Measurements from ENCODE around the gene ANKS1A.

Gene ANKS1A

DNA sequence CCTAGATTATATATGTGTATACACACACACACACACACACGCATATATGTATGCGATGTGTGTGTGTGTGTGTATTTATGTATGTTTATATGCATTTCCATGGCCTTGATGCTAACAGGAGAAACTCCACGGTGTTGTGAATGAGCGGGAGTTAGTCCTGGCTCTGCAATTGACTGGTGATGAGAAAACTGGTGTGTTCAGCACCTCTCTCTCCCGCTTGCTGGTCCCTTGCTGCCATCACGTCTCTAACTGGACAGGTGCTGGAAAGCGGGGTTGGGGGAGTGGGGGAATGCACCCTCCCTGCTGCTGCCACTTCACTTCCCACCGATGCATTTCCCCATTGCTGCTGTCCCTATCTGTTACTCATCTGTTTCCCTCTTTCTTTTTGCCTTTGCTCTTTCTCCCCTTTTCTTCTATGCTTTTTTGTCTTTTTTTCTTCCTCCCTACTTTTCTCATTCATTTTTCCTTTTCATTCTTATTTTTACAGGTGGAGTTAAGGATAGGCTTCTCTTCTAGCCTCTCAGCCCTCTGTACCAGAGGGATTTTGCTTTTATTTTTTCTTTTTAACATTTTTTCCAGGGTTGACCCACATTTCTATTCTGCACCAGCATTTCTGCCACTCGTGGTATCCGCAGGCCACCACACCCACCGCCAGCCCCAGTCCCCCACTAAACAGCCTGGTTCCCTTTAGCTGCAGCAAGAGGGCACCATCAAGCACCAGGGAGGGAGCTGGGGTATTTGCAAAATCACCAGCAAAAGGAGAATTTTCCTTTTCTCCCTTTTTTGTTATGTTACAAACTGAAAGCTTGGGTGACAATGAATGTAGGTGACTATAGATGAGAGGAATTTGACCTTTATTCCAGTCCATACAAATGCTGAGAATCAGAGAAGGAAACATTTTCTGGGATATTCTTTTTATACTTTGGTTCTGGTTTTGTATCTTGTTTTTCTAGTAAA is 136.5 kb downstream of the ANKS1A start:
- Histone ChIP-seq H3K36me3 (ENCODE audit: control insufficient read depth, insufficient read depth, low read length) (no peaks in the 10 kb centered on the region), H3K27me3 (ENCODE audit: control insufficient read depth, insufficient read depth, low read length) (no peaks in the 10 kb centered on the region), H3K27ac (ENCODE audit: low read depth, low read length) (no peak overlapping the region), H3K9ac (ENCODE audit: low read length) (no peak overlapping the region), H3K4me1 (ENCODE audit: control insufficient read depth, insufficient read depth, low read length) (peaks cover 68% of the 10 kb centered on the region), H3K9me3 (ENCODE audit: control insufficient read depth, insufficient read depth, low read depth, low read length) (no peaks in the 10 kb centered on the region), H3K4me3 (ENCODE audit: low read depth, low read length) (no peak overlapping the region)

DNA sequence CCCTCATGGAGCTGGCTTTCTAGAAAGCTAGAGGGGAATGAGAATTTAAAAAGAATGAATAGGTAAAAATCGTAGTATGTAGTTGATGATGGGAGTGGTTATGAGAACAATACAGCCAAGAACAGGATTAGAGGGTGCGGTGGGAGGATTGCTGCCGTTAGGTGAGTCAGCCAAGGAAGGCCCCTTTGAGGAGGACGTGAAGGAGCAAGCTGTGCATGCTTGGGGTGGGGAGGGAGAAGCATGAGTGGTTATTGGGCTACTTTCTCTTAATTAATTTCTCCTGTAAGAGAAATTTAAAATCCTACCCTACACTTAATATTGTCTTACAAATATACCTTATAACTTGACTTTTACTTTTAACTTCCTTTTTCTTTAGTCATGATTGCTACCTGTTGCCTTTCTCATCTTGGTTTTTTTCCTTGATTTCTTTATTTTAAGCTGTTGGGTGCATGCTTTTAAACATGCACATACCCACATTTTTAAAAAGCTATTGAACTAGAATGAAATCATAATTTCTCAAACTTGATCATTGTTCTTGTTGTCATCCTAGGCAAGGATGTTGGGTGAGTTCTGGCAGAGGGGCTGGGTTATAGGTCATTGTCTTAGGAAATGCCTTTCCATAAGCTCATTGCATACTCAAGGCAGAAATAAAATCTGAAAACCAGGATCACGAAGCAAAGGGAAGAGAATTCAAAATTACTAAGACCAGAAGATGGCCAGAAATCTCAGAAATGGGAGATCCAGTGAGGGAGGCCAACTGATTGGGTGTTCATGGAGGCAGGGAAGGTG is 137.6 kb downstream of the ANKS1A start:
- Histone ChIP-seq H3K9ac (ENCODE audit: low read length) (no peak overlapping the region), H3K4me3 (ENCODE audit: low read depth, low read length) (no peak overlapping the region), H3K27ac (ENCODE audit: low read depth, low read length) (no peak overlapping the region)

GRCh38 chr6:35027807-35028206 is 138.8 kb downstream of the ANKS1A start:
- H3K9me3 ChIP-seq (ENCODE audit: control insufficient read depth, insufficient read depth, low read depth, low read length) = no peaks in the 10 kb centered on the region
- H3K4me1 ChIP-seq (ENCODE audit: control insufficient read depth, insufficient read depth, low read length) = peaks cover 47% of the 10 kb centered on the region
- H3K4me3 ChIP-seq (ENCODE audit: low read depth, low read length) = no peak overlapping the region
- no peak overlapping the region for H3K27ac ChIP-seq (ENCODE audit: low read depth, low read length)
- peaks cover 3% of the 10 kb centered on the region; the same call in 1 of the 2 replicates for H3K36me3 ChIP-seq (ENCODE audit: control insufficient read depth, insufficient read depth, low read length)
- no peaks in the 10 kb centered on the region for H3K27me3 ChIP-seq (ENCODE audit: control insufficient read depth, insufficient read depth, low read length)
- no peak overlapping the region for H3K9ac ChIP-seq (ENCODE audit: low read length)

More for the DNA sequence above, 137.6 kb downstream of the ANKS1A start:
- Histone ChIP-seq H3K36me3 (ENCODE audit: control insufficient read depth, insufficient read depth, low read length) (peaks cover 3% of the 10 kb centered on the region; the same call in 1 of the 2 replicates), H3K4me1 (ENCODE audit: control insufficient read depth, insufficient read depth, low read length) (peaks cover 59% of the 10 kb centered on the region), H3K9me3 (ENCODE audit: control insufficient read depth, insufficient read depth, low read depth, low read length) (no peaks in the 10 kb centered on the region), H3K27me3 (ENCODE audit: control insufficient read depth, insufficient read depth, low read length) (no peaks in the 10 kb centered on the region)

DNA sequence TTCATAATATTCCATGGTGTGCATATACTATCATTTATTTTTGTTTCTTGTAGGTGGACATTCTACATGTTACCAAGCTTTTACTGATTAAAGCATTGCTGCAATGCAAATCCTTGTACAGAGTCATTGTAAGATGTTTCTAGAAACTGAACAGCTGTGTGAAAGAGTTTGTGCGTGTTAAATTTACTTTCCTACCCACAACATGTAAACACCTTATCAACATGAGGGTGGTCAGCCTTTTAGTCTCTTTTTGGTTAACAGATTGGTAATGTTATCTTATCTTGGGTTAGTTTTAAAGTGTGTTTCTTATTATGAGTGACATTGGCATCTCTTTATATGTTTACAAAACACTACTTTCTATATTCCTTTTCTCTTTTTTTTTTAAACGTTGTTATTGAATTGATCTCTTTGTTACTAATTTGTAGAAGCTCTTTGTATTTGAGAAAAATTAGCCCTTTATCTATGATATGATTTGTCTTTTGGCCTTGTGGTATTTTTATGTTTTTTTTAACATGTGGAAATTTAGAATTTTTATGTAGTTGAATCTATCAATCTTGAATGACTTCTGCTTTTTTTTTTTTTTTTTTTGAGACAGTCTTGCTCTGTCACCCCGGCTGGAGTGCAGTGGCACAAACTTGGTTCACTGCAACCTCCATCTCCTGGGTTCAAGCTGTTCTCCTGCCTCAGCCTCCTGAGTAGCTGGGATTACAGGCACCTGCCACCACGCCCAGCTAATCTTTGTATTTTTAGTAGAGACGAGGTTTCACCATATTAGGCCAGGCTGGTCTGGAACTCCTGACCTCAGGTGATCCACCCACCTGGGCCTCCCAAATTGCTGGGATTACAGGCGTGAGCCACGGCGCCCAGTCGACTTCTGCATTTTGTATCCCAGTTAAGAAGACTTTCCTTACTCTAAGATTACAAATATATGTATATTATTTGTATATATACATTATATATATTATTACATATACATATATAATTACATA is 140.0 kb downstream of the ANKS1A start:
- H3K36me3 ChIP-seq (ENCODE audit: control insufficient read depth, insufficient read depth, low read length) = peaks cover 3% of the 10 kb centered on the region; the same call in 1 of the 2 replicates

GRCh38 chr6:35030099-35030498 is 141.0 kb downstream of the ANKS1A start:
- Histone ChIP-seq H3K4me3 (ENCODE audit: low read depth, low read length) (no peak overlapping the region), H3K36me3 (ENCODE audit: control insufficient read depth, insufficient read depth, low read length) (peaks cover 3% of the 10 kb centered on the region; the same call in 1 of the 2 replicates), H3K9ac (ENCODE audit: low read length) (no peak overlapping the region), H3K27ac (ENCODE audit: low read depth, low read length) (no peak overlapping the region), H3K4me1 (ENCODE audit: control insufficient read depth, insufficient read depth, low read length) (peaks cover 32% of the 10 kb centered on the region), H3K9me3 (ENCODE audit: control insufficient read depth, insufficient read depth, low read depth, low read length) (no peaks in the 10 kb centered on the region), H3K27me3 (ENCODE audit: control insufficient read depth, insufficient read depth, low read length) (no peaks in the 10 kb centered on the region)

More for the DNA sequence above, 140.0 kb downstream of the ANKS1A start:
- H3K4me3 ChIP-seq (ENCODE audit: low read depth, low read length) = no peak overlapping the region
- peaks cover 36% of the 10 kb centered on the region for H3K4me1 ChIP-seq (ENCODE audit: control insufficient read depth, insufficient read depth, low read length)
- H3K27me3 ChIP-seq (ENCODE audit: control insufficient read depth, insufficient read depth, low read length) = no peaks in the 10 kb centered on the region
- H3K27ac ChIP-seq (ENCODE audit: low read depth, low read length) = no peak overlapping the region
- no peak overlapping the region for H3K9ac ChIP-seq (ENCODE audit: low read length)
- no peaks in the 10 kb centered on the region for H3K9me3 ChIP-seq (ENCODE audit: control insufficient read depth, insufficient read depth, low read depth, low read length)

GRCh38 chr6:35031611-35032529 is 142.8 kb downstream of the ANKS1A start:
- Histone ChIP-seq H3K4me3 (ENCODE audit: low read depth, low read length) (no peak overlapping the region), H3K27ac (ENCODE audit: low read depth, low read length) (no peak overlapping the region)

GRCh38 chr6:35033683-35034082 is 144.6 kb downstream of the ANKS1A start:
- no peak overlapping the region for H3K4me3 ChIP-seq (ENCODE audit: low read depth, low read length)
- H3K9me3 ChIP-seq (ENCODE audit: control insufficient read depth, insufficient read depth, low read depth, low read length) = no peaks in the 10 kb centered on the region
- H3K27ac ChIP-seq (ENCODE audit: low read depth, low read length) = no peak overlapping the region
- peaks cover 40% of the 10 kb centered on the region for H3K4me1 ChIP-seq (ENCODE audit: control insufficient read depth, insufficient read depth, low read length)
- H3K27me3 ChIP-seq (ENCODE audit: control insufficient read depth, insufficient read depth, low read length) = no peaks in the 10 kb centered on the region
- peaks cover 3% of the 10 kb centered on the region; the same call in 1 of the 2 replicates for H3K36me3 ChIP-seq (ENCODE audit: control insufficient read depth, insufficient read depth, low read length)
- H3K9ac ChIP-seq (ENCODE audit: low read length) = no peak overlapping the region

More at GRCh38 chr6:35031611-35032529, 142.8 kb downstream of the ANKS1A start:
- peaks cover 32% of the 10 kb centered on the region for H3K4me1 ChIP-seq (ENCODE audit: control insufficient read depth, insufficient read depth, low read length)
- peaks cover 3% of the 10 kb centered on the region; the same call in 1 of the 2 replicates for H3K36me3 ChIP-seq (ENCODE audit: control insufficient read depth, insufficient read depth, low read length)
- H3K9me3 ChIP-seq (ENCODE audit: control insufficient read depth, insufficient read depth, low read depth, low read length) = no peaks in the 10 kb centered on the region
- no peak overlapping the region for H3K9ac ChIP-seq (ENCODE audit: low read length)
- H3K27me3 ChIP-seq (ENCODE audit: control insufficient read depth, insufficient read depth, low read length) = no peaks in the 10 kb centered on the region

- no peak overlapping the region for H3K4me3 ChIP-seq (ENCODE audit: low read depth, low read length)
- H3K9ac ChIP-seq (ENCODE audit: low read length) = no peak overlapping the region
- no peak overlapping the region for H3K27ac ChIP-seq (ENCODE audit: low read depth, low read length)
- no peaks in the 10 kb centered on the region for H3K9me3 ChIP-seq (ENCODE audit: control insufficient read depth, insufficient read depth, low read depth, low read length)
- H3K36me3 ChIP-seq (ENCODE audit: control insufficient read depth, insufficient read depth, low read length) = peaks cover 3% of the 10 kb centered on the region; the same call in 1 of the 2 replicates
- H3K4me1 ChIP-seq (ENCODE audit: control insufficient read depth, insufficient read depth, low read length) = peaks cover 40% of the 10 kb centered on the region
- H3K27me3 ChIP-seq (ENCODE audit: control insufficient read depth, insufficient read depth, low read length) = no peaks in the 10 kb centered on the region
Observed at GRCh38 chr6:35034411-35035191, 145.5 kb downstream of the ANKS1A start.

DNA sequence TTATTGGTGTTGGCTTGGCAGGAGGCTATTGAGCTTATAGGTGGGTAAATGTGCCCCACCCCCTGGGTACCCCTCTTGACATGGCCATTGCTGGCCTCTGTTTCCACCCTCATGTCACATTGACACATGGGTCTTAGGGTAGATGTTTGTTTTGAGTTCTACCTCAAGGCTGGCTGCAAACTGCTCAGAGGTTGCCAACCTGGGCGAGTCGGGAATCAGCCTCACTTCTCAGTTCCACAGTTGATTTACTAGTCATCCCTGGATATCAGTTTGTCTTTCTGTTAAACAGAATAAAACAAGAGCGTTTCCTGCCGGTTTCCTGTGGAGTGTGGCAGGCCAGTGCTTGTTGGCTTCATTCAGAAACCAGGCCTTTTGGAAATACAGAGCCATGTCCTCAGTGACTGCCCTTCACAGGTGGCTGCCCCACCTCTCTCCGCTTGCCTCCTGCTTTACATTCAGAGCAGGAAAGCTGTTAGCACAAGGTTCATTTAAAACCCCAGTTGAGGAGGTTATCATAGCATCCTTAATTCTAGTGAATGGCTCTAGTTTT is 146.5 kb downstream of the ANKS1A start:
- Histone ChIP-seq H3K9me3 (ENCODE audit: control insufficient read depth, insufficient read depth, low read depth, low read length) (no peaks in the 10 kb centered on the region), H3K4me1 (ENCODE audit: control insufficient read depth, insufficient read depth, low read length) (peaks cover 40% of the 10 kb centered on the region), H3K36me3 (ENCODE audit: control insufficient read depth, insufficient read depth, low read length) (peaks cover 3% of the 10 kb centered on the region; the same call in 1 of the 2 replicates), H3K27ac (ENCODE audit: low read depth, low read length) (no peak overlapping the region), H3K9ac (ENCODE audit: low read length) (no peak overlapping the region), H3K4me3 (ENCODE audit: low read depth, low read length) (no peak overlapping the region), H3K27me3 (ENCODE audit: control insufficient read depth, insufficient read depth, low read length) (no peaks in the 10 kb centered on the region)

All from HUES6 (cell line).